22Rv1 (cell line): ENCODE data around the gene C11orf21.

Experiments used
- ZFX ChIP-seq: fragments of 450-650 bp; IDR thresholded peaks from 2 replicates; pipeline ENCODE4 v1.6.1; 2017; ENCODE audit warnings: antibody characterized with exemption, borderline replicate concordance
- TF ChIP-seq, protein P1 (sequence below): fragments of 450-650 bp; IDR thresholded peaks from 2 replicates; pipeline ENCODE4 v1.5.1; 2017; ENCODE audit warnings: mild to moderate bottlenecking

DNA sequence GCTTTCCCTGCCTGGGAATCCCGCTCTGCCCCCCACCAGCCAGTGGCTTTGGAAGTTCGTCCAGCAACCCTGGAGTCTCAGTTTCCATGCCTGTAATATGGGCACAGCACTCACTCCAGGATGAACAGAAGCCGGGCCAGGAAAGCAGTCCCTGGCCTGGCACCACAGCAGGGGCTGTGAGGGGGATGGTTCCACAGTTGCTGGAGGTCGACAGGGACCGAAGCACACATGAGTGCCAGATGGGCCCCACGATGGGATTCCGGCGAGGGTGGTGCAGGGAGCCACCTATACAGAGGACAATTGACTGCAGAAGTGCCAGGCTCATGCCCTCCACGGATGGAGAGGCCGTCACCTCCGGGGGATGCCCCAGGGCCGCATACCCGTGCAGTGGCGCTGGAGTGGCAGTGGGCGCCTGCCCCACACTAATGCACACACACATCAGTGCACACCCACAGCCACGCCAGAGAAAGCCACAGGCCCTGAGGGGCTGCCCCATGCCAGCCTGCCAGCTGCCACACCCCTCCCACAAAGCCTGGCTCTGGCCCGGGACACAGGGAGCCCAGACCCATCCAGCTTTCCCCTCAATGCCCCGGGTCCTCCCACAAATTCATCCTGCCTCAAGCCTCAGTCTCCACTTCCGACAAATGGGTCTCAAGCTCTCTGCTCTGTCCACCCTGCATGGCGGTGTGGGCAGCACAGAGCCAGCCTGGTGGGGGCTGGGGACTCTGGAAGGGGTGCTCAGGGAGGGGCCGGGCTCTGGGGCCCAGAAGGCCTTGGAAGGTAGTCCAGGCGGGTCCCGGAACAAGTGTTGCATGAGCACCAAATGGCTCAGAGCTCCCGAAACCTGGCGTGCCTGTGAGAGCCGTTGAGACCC is 41.0 kb downstream of the C11orf21 start:
- TF ChIP-seq, protein P1, sequence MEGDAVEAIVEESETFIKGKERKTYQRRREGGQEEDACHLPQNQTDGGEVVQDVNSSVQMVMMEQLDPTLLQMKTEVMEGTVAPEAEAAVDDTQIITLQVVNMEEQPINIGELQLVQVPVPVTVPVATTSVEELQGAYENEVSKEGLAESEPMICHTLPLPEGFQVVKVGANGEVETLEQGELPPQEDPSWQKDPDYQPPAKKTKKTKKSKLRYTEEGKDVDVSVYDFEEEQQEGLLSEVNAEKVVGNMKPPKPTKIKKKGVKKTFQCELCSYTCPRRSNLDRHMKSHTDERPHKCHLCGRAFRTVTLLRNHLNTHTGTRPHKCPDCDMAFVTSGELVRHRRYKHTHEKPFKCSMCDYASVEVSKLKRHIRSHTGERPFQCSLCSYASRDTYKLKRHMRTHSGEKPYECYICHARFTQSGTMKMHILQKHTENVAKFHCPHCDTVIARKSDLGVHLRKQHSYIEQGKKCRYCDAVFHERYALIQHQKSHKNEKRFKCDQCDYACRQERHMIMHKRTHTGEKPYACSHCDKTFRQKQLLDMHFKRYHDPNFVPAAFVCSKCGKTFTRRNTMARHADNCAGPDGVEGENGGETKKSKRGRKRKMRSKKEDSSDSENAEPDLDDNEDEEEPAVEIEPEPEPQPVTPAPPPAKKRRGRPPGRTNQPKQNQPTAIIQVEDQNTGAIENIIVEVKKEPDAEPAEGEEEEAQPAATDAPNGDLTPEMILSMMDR = no peak
- no peak for TF ChIP-seq ZFX
